Left ventricle myocardium inferior (tissue), 1 donor: Measurements from ENCODE around the gene CFAP97D1. TPM values are rescaled to one million over a fixed set of nuclear protein-coding genes. Genes with fewer than 3 reads are reported as not detected.

Experiments used
- DNase-seq: peaks from one replicate; pipeline ENCODE4 v3.0.0-alpha.2; 2020
- H3K27ac ChIP-seq: fragments of 200-600 bp; replicated peaks from 2 replicates; pipeline ENCODE4 v1.8.0; 2021
- H3K27me3 ChIP-seq: fragments of 200-600 bp; 2 replicates; pipeline ENCODE4 v1.8.0; 2021; ENCODE audit warnings: low read depth
- H3K36me3 ChIP-seq: fragments of 200-600 bp; 2 replicates; pipeline ENCODE4 v1.8.0; 2021
- H3K4me1 ChIP-seq: fragments of 200-600 bp; 2 replicates; pipeline ENCODE4 v1.8.0; 2021
- H3K4me3 ChIP-seq: fragments of 200-600 bp; 2 replicates; pipeline ENCODE4 v1.8.0; 2021; ENCODE audit warnings: mild to moderate bottlenecking, moderate library complexity
- H3K9me3 ChIP-seq: fragments of 200-600 bp; replicated peaks from 2 replicates; pipeline ENCODE4 v1.8.0; 2021
- CTCF ChIP-seq: fragments of 200-600 bp; IDR thresholded peaks from 2 replicates; pipeline ENCODE4 v1.8.0; 2021; ENCODE audit warnings: antibody characterized with exemption, mild to moderate bottlenecking, borderline replicate concordance
- intact Hi-C: fragments of 100-400 bp; cut with micrococcal nuclease; formaldehyde crosslinking; loops from one replicate; pipeline ENCODE4 v1.11.0; 2022
- total RNA-seq: library from RNA; stranded (reverse); fragmentation: NEBNext Ultra II Directional; extraction: Animal tissue kit (Norgen Biotek cat#: 25700); gene quantifications from one replicate; pipeline ENCODE4 v1.2.1, GENCODE V29; 2021
- donor health status: DM: no; HTN: yes; CAD: no; lungs with severe emphysema.

CFAP97D1 gene
- total RNA-seq, 1 donor from 2014 or later = 0.05 TPM

- H3K9me3 ChIP-seq = no peaks in the 10 kb centered on the region
- H3K4me1 ChIP-seq = peaks cover 5% of the 10 kb centered on the region
- no peaks in the 10 kb centered on the region for H3K27me3 ChIP-seq
- intact Hi-C loops = loop anchor here (10.0 kb wide), 1 partner anchor 60 kb away; the partner anchor contains the start of gene CD300LG
- H3K36me3 ChIP-seq = no peaks in the 10 kb centered on the region
- TF ChIP-seq CTCF = no peak
- DNase-seq = no peak
- no peak overlapping the region for H3K27ac ChIP-seq
- no peak overlapping the region for H3K4me3 ChIP-seq
Measured at GRCh38 chr17:43784628-43785101, 4.4 kb downstream of the CFAP97D1 start.

GRCh38 chr17:43787728-43788127, 7.5 kb downstream of the CFAP97D1 start:
- no peak overlapping the region for H3K4me3 ChIP-seq
- no peak overlapping the region for H3K27ac ChIP-seq
- DNase-seq = no peak
- peaks cover 2% of the 10 kb centered on the region for H3K9me3 ChIP-seq
- intact Hi-C loops = loop anchor here (10.0 kb wide), 1 partner anchor 57 kb away; the partner anchor contains the start of gene CD300LG
- no peaks in the 10 kb centered on the region for H3K36me3 ChIP-seq
- H3K27me3 ChIP-seq = no peaks in the 10 kb centered on the region
- peaks cover 3% of the 10 kb centered on the region for H3K4me1 ChIP-seq
- TF ChIP-seq CTCF = no peak

- H3K9me3 ChIP-seq = peaks cover 5% of the 10 kb centered on the region
- DNase-seq = no peak
- H3K27ac ChIP-seq = no peak overlapping the region
- H3K4me3 ChIP-seq = no peak overlapping the region
- intact Hi-C loops = loop anchor here (10.0 kb wide), 1 partner anchor 56 kb away; the partner anchor contains the start of gene CD300LG
- H3K36me3 ChIP-seq = no peaks in the 10 kb centered on the region
- no peak for TF ChIP-seq CTCF
- peaks cover 3% of the 10 kb centered on the region for H3K4me1 ChIP-seq
- no peaks in the 10 kb centered on the region for H3K27me3 ChIP-seq
Measured at GRCh38 chr17:43788540-43788939, 8.3 kb downstream of the CFAP97D1 start.

GRCh38 chr17:43789482-43789881, 9.2 kb downstream of the CFAP97D1 start:
- Histone ChIP-seq H3K4me1 (peaks cover 3% of the 10 kb centered on the region), H3K36me3 (no peaks in the 10 kb centered on the region), H3K9me3 (peaks cover 5% of the 10 kb centered on the region), H3K27me3 (no peaks in the 10 kb centered on the region), H3K27ac (no peak overlapping the region), H3K4me3 (no peak overlapping the region)
- no peak for TF ChIP-seq CTCF
- DNase-seq = no peak
- intact Hi-C loops = loop anchor here (10.0 kb wide), 1 partner anchor 55 kb away; the partner anchor contains the start of gene CD300LG

GRCh38 chr17:43790311-43790940, 10.2 kb downstream of the CFAP97D1 start:
- no peaks in the 10 kb centered on the region for H3K4me1 ChIP-seq
- H3K27me3 ChIP-seq = no peaks in the 10 kb centered on the region
- no peak overlapping the region for H3K27ac ChIP-seq
- H3K4me3 ChIP-seq = no peak overlapping the region
- H3K36me3 ChIP-seq = no peaks in the 10 kb centered on the region
- peaks cover 8% of the 10 kb centered on the region for H3K9me3 ChIP-seq
- intact Hi-C loops = no loop called here
- no peak for DNase-seq
- TF ChIP-seq CTCF = no peak
